Hepatocyte (in vitro differentiated cells): ENCODE data around the gene TMPRSS5. TPM values are rescaled to one million over a fixed set of nuclear protein-coding genes. Genes with fewer than 3 reads are reported as not detected.

ENCODE experiments used
- DNase-seq: peaks from one replicate; pipeline ENCODE4 v3.0.0-alpha.2; 2016; ENCODE audit warnings: low spot score
- H2AFZ ChIP-seq: fragments of 200-600 bp; sonication (generic); 2 replicates; pipeline ENCODE4 v1.6.0; 2016; ENCODE audit warnings: antibody characterized with exemption, mild to moderate bottlenecking
- H3K27ac ChIP-seq: fragments of 200-600 bp; sonication (generic); 2 replicates; pipeline ENCODE4 v1.5.1; 2016; ENCODE audit warnings: mild to moderate bottlenecking
- H3K27me3 ChIP-seq: fragments of 200-600 bp; sonication (generic); 2 replicates; pipeline ENCODE4 v1.6.1; 2016
- H3K36me3 ChIP-seq: fragments of 200-600 bp; sonication (generic); replicated peaks from 2 replicates; pipeline ENCODE4 v1.5.1; 2016; ENCODE audit warnings: low read depth; ENCODE audit not compliant: insufficient read depth
- H3K4me1 ChIP-seq: fragments of 200-600 bp; sonication (generic); 2 replicates; pipeline ENCODE4 v1.5.1; 2016; ENCODE audit warnings: mild to moderate bottlenecking, moderate library complexity; ENCODE audit not compliant: insufficient read depth
- H3K4me2 ChIP-seq: fragments of 200-600 bp; sonication (generic); 2 replicates; pipeline ENCODE4 v1.6.0; 2016
- H3K4me3 ChIP-seq: fragments of 200-600 bp; sonication (generic); 2 replicates; pipeline ENCODE4 v1.5.1; 2016; ENCODE audit warnings: mild to moderate bottlenecking
- H3K79me2 ChIP-seq: fragments of 200-600 bp; sonication (generic); 2 replicates; pipeline ENCODE4 v1.6.0; 2017; ENCODE audit warnings: mild to moderate bottlenecking
- H3K9me2 ChIP-seq: fragments of 200-600 bp; sonication (generic); replicated peaks from 2 replicates; pipeline ENCODE4 v1.6.0; 2017; ENCODE audit warnings: mild to moderate bottlenecking; ENCODE audit not compliant: insufficient read depth
- H3K9me3 ChIP-seq: fragments of 200-600 bp; sonication (generic); 2 replicates; pipeline ENCODE4 v1.5.1; 2016; ENCODE audit warnings: low read depth, mild to moderate bottlenecking
- H4K20me1 ChIP-seq: fragments of 200-600 bp; sonication (generic); 2 replicates; pipeline ENCODE4 v1.6.0; 2016; ENCODE audit warnings: mild to moderate bottlenecking; ENCODE audit not compliant: insufficient read depth, poor library complexity, severe bottlenecking
- CTCF ChIP-seq: fragments of 200-600 bp; sonication (generic); IDR thresholded peaks from 2 replicates; pipeline ENCODE4 v1.5.1; 2016; ENCODE audit warnings: antibody characterized with exemption, mild to moderate bottlenecking; ENCODE audit not compliant: poor library complexity
- EZH2 ChIP-seq: fragments of 200-600 bp; sonication (generic); IDR thresholded peaks from 2 replicates; pipeline ENCODE4 v1.6.1; 2016; ENCODE audit warnings: antibody characterized with exemption, mild to moderate bottlenecking, borderline replicate concordance
- EZH2phosphoT487 ChIP-seq: fragments of 200-600 bp; sonication (generic); IDR thresholded peaks from one replicate; pipeline ENCODE4 v1.6.1; 2018; ENCODE audit warnings: antibody characterized with exemption, mild to moderate bottlenecking, low read depth, moderate library complexity; ENCODE audit not compliant: unreplicated experiment, severe bottlenecking
- WGBS: methylation state at CpG from one replicate; pipeline ENCODE4 v1.1.6; 2016; ENCODE audit warnings: low lambda C conversion rate; ENCODE audit errors: missing lambda C conversion rate; 5-methylcytosine and 5-hydroxymethylcytosine counted together
- polyA plus RNA-seq: library from polyadenylated mRNA; unstranded; fragments of >200 nt; fragmentation: Nextera tagmentation; extraction: Ambion mirVana; gene quantifications from 2 replicates; pipeline ENCODE4 v1.2.1, GENCODE V29; 2016
- total RNA-seq: library from RNA; depleted of rRNA; stranded (reverse); fragments of >200 nt; gene quantifications from 2 replicates; pipeline ENCODE4 v1.2.3, GENCODE V29; 2014

Gene TMPRSS5
- total RNA-seq (0.20 TPM in 1 of 2 replicates, not detected in the other), polyA plus RNA-seq (0.32 and 0.63 TPM in 2 replicates)

GRCh38 chr11:113705871-113706655 is at the start of gene TMPRSS5:
Gene TMPRSS5 (minus strand): TSS chr11:113706308. CDS start chr11:113706224, 84 bp downstream.
- no peak within 1 kb of the TSS for H2AFZ ChIP-seq
- H3K4me2 ChIP-seq = no peak within 1 kb of the TSS
- H3K4me3 ChIP-seq = no peak within 1 kb of the TSS
- H4K20me1 ChIP-seq = no peaks in the 10 kb centered on the region
- DNase-seq = no peak
- no peak within 1 kb of the TSS for H3K27ac ChIP-seq
- H3K9me3 ChIP-seq = peaks cover 8% of the 10 kb centered on the region
- no peaks in the 10 kb centered on the region for H3K36me3 ChIP-seq
- TF ChIP-seq EZH2phosphoT487 (no peak), EZH2 (no peak), CTCF (no peak)
- H3K9me2 ChIP-seq = no peaks in the 10 kb centered on the region
- no peaks in the 10 kb centered on the region for H3K27me3 ChIP-seq
- H3K79me2 ChIP-seq = no peaks in the 10 kb centered on the region
- H3K4me1 ChIP-seq = no peaks in the 10 kb centered on the region
- 93% methylated on average over 7 of the region's 7 CpGs for WGBS

- Histone ChIP-seq H3K79me2 (no peaks in the 10 kb centered on the region), H3K4me3 (no peak overlapping the region), H3K9me2 (no peaks in the 10 kb centered on the region), H3K36me3 (no peaks in the 10 kb centered on the region), H3K9me3 (no peaks in the 10 kb centered on the region), H4K20me1 (no peaks in the 10 kb centered on the region), H3K4me1 (no peaks in the 10 kb centered on the region), H3K27ac (no peak overlapping the region), H2AFZ (no peak overlapping the region), H3K4me2 (no peak overlapping the region), H3K27me3 (no peaks in the 10 kb centered on the region)
- DNase-seq = no peak
- WGBS = 99% methylated on average over 3 of the region's 3 CpGs
- TF ChIP-seq CTCF (no peak), EZH2phosphoT487 (no peak), EZH2 (no peak)
These were observed 46.8 kb upstream of the TMPRSS5 start for GRCh38 chr11:113752932-113753331.

GRCh38 chr11:113736323-113736722 is 30.2 kb upstream of the TMPRSS5 start:
- no peaks in the 10 kb centered on the region for H3K36me3 ChIP-seq

More at GRCh38 chr11:113736323-113736722, 30.2 kb upstream of the TMPRSS5 start:
- no peak for DNase-seq
- Histone ChIP-seq H2AFZ (no peak overlapping the region), H3K4me1 (no peaks in the 10 kb centered on the region), H3K9me3 (no peaks in the 10 kb centered on the region), H4K20me1 (no peaks in the 10 kb centered on the region), H3K27me3 (no peaks in the 10 kb centered on the region), H3K4me3 (no peak overlapping the region), H3K27ac (no peak overlapping the region), H3K79me2 (no peaks in the 10 kb centered on the region), H3K4me2 (no peak overlapping the region), H3K9me2 (no peaks in the 10 kb centered on the region)
- 93% methylated on average over 1 of the region's 1 CpG for WGBS
- no peak for TF ChIP-seq CTCF
- no peak for TF ChIP-seq EZH2
- no peak for TF ChIP-seq EZH2phosphoT487
